PC-3 (cell line): ENCODE measurements around the gene DENND10. TPM values are rescaled to one million over a fixed set of nuclear protein-coding genes. Genes with fewer than 3 reads are reported as not detected.
"Not testable (repeated sequence)": the region's sequence is repeated elsewhere in the genome, so short reads cannot be mapped to it uniquely, and the experiment has no call there.

Experiments
- ATAC-seq: fragments of 200-7000 bp; cut with Tn5 transposase; 2 replicates; pipeline ENCODE4 v1.9.1; 2020; ENCODE audit warnings: mild to moderate bottlenecking, moderate library complexity
- BruUV-seq: library from RNA; stranded (reverse); fragments of 400-500 nt; replicated peaks from 2 replicates; lab custom pipeline; 2021; lab: Mats Ljungman, UMichigan
- CTCF ChIA-PET: fragments of 300-600 bp; sonication (Branson Sonifier 250); formaldehyde crosslinking; loops from one replicate; lab custom pipeline; 2022; ENCODE audit warnings: antibody characterized with exemption; lab: Charles Lee
- POLR2A ChIA-PET: fragments of 300-600 bp; sonication (Branson Sonifier 250); formaldehyde crosslinking; loops from one replicate; lab custom pipeline; 2022; ENCODE audit warnings: antibody characterized with exemption; ENCODE audit not compliant: unreplicated experiment; lab: Charles Lee
- DNase-seq: peaks from one replicate; pipeline ENCODE4 v3.0.0-alpha.2; 2015
- H2AFZ ChIP-seq: fragments of 300-600 bp; sonication (generic); 2 replicates; pipeline ENCODE4 v1.6.0; 2016; ENCODE audit warnings: antibody characterized with exemption, low read length
- H3F3A ChIP-seq: fragments of 300-600 bp; sonication (generic); one replicate; pipeline ENCODE4 v1.6.0; 2017; ENCODE audit warnings: antibody characterized with exemption, low read length, control low read depth, mild to moderate bottlenecking; ENCODE audit not compliant: unreplicated experiment
- H3K27ac ChIP-seq: fragments of 300-600 bp; sonication (generic); 2 replicates; pipeline ENCODE4 v1.5.1; 2016; ENCODE audit warnings: mild to moderate bottlenecking, low read length
- H3K27me3 ChIP-seq: fragments of 300-600 bp; sonication (generic); 2 replicates; pipeline ENCODE4 v1.6.1; 2016; ENCODE audit warnings: low read length, mixed read lengths
- H3K36me3 ChIP-seq: fragments of 300-600 bp; sonication (generic); 2 replicates; pipeline ENCODE4 v1.6.1; 2016; ENCODE audit warnings: low read depth, mixed run types, low read length, mixed read lengths
- H3K4me1 ChIP-seq: fragments of 300-600 bp; sonication (generic); 2 replicates; pipeline ENCODE4 v1.5.1; 2016; ENCODE audit warnings: low read length; ENCODE audit not compliant: insufficient read depth
- H3K4me2 ChIP-seq: fragments of 300-600 bp; sonication (generic); 2 replicates; pipeline ENCODE4 v1.6.0; 2016; ENCODE audit warnings: low read length
- H3K4me3 ChIP-seq: fragments of 300-600 bp; sonication (generic); 2 replicates; pipeline ENCODE4 v1.5.1; 2016; ENCODE audit warnings: mild to moderate bottlenecking, low read length, mixed read lengths
- H3K79me2 ChIP-seq: fragments of 300-600 bp; sonication (generic); 2 replicates; pipeline ENCODE4 v1.6.1; 2017; ENCODE audit warnings: low read length, mixed read lengths
- H3K9ac ChIP-seq: fragments of 300-600 bp; sonication (generic); 2 replicates; pipeline ENCODE4 v1.6.0; 2016; ENCODE audit warnings: mild to moderate bottlenecking, low read length
- H3K9me2 ChIP-seq: fragments of 300-600 bp; sonication (generic); replicated peaks from 2 replicates; pipeline ENCODE4 v1.6.1; 2016; ENCODE audit warnings: mixed run types, low read length, mixed read lengths
- H3K9me3 ChIP-seq: fragments of 300-600 bp; sonication (generic); 2 replicates; pipeline ENCODE4 v1.6.1; 2016; ENCODE audit warnings: low read length, mixed read lengths
- H4K20me1 ChIP-seq: fragments of 300-600 bp; sonication (generic); 2 replicates; pipeline ENCODE4 v1.6.1; 2016; ENCODE audit warnings: low read length, mixed read lengths
- EZH2 ChIP-seq: fragments of 300-600 bp; sonication (generic); IDR thresholded peaks from one replicate; pipeline ENCODE4 v1.6.1; 2017; ENCODE audit warnings: antibody characterized with exemption, mild to moderate bottlenecking, low read length; ENCODE audit not compliant: unreplicated experiment
- EZH2phosphoT487 ChIP-seq: fragments of 300-600 bp; sonication (generic); IDR thresholded peaks from 2 replicates; pipeline ENCODE4 v1.6.1; 2018; ENCODE audit warnings: mild to moderate bottlenecking, antibody characterized with exemption, low read length, borderline replicate concordance
- intact Hi-C: fragments of 100-400 bp; cut with micrococcal nuclease; formaldehyde crosslinking; loops from 2 replicates; pipeline ENCODE4 v1.9.0; 2023
- total RNA-seq: library from RNA; depleted of rRNA; stranded (reverse); fragments of >200 nt; gene quantifications from 2 replicates; pipeline ENCODE4 v1.2.3, GENCODE V29; 2014
- TF ChIP-seq, protein P1 (sequence below): fragments of 300-600 bp; sonication (generic); conservative IDR thresholded peaks from 2 replicates; pipeline ENCODE4 v1.5.1; 2017; ENCODE audit warnings: antibody characterized with exemption, low read depth, mild to moderate bottlenecking, low read length

The DENND10 gene
- total RNA-seq, 1 experiment from 2014 or later, result 28.9 TPM

DNA sequence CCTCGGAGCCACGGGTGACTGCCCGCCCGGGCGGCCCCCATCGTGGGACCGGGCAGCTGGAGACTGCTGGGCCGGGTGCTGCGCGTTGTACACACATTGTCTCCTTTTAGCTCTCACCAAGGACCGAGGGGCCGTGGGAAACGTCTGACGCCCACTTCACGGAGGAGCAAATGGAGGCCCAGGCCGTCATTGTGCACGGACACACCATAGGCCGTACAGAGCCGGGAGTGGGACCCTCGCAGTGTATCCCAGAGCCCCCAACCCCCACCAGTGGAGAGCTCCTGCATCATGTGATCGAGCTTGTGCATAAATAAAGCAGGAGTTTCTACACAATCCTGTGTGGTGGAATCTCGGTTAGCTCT, 722 bp downstream of the DENND10 start:
- Histone ChIP-seq H3K4me3 (peak overlapping the region; percentile 91), H3F3A (no peaks in the 10 kb centered on the region), H4K20me1 (no peaks in the 10 kb centered on the region), H2AFZ (peak overlapping the region; percentile 55; the same call in 1 of the 2 replicates), H3K9me2 (no peaks in the 10 kb centered on the region), H3K36me3 (no peaks in the 10 kb centered on the region), H3K79me2 (peaks cover 19% of the 10 kb centered on the region), H3K9me3 (no peaks in the 10 kb centered on the region), H3K4me1 (peaks cover 16% of the 10 kb centered on the region), H3K27ac (no peak overlapping the region), H3K9ac (peak overlapping the region; percentile 72), H3K27me3 (no peaks in the 10 kb centered on the region), H3K4me2 (peak overlapping the region; percentile 99)
- TF ChIP-seq EZH2phosphoT487 (no peak), EZH2 (no peak)
- TF ChIP-seq, protein P1, sequence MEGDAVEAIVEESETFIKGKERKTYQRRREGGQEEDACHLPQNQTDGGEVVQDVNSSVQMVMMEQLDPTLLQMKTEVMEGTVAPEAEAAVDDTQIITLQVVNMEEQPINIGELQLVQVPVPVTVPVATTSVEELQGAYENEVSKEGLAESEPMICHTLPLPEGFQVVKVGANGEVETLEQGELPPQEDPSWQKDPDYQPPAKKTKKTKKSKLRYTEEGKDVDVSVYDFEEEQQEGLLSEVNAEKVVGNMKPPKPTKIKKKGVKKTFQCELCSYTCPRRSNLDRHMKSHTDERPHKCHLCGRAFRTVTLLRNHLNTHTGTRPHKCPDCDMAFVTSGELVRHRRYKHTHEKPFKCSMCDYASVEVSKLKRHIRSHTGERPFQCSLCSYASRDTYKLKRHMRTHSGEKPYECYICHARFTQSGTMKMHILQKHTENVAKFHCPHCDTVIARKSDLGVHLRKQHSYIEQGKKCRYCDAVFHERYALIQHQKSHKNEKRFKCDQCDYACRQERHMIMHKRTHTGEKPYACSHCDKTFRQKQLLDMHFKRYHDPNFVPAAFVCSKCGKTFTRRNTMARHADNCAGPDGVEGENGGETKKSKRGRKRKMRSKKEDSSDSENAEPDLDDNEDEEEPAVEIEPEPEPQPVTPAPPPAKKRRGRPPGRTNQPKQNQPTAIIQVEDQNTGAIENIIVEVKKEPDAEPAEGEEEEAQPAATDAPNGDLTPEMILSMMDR, result no peak
- ChIA-PET CTCF (no interaction called here), POLR2A (interaction anchor here (0.7 kb wide), 1 partner anchor 104 kb away, joined by 6 read pairs; no protein-coding TSS in a partner anchor)
- peak; percentile 23 for ATAC-seq
- DNase-seq, result no peak
- no TSS peak for BruUV-seq
- intact Hi-C loops, result loop anchor here (2.0 kb wide), 1 partner anchor 24 kb away; the partner anchor contains the start of gene EIF3A

DNA sequence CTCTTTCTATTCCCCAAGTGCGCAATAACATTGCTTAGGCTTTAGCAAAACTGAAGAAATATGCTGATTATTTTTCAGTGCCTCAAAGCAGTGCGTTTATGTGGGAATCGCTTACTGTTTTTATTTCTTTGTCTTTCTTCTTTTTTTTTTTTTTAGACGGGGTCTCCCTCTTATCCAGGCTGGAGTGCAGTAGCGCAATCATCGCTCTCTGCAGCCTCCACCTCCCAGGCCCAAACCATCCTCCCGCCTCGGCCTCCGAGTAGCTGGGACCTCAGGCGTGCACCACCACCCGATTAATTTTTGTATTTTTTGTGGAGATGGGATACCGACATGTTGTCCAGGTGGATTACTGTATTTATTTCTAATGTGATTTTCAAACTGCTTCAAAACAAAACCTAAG, 1.2 kb downstream of the DENND10 start:
- Histone ChIP-seq H3K9me3 (no peaks in the 10 kb centered on the region), H3F3A (no peaks in the 10 kb centered on the region), H2AFZ (no peak overlapping the region), H3K4me2 (peak overlapping the region; percentile 99), H3K27ac (no peak overlapping the region), H4K20me1 (no peaks in the 10 kb centered on the region), H3K9me2 (no peaks in the 10 kb centered on the region), H3K79me2 (peaks cover 19% of the 10 kb centered on the region), H3K4me3 (peak overlapping the region; percentile 91), H3K4me1 (peaks cover 16% of the 10 kb centered on the region), H3K27me3 (no peaks in the 10 kb centered on the region), H3K9ac (peak overlapping the region; percentile 72), H3K36me3 (no peaks in the 10 kb centered on the region)
- no peak for DNase-seq
- TSS peak; percentile 55 for BruUV-seq
- intact Hi-C loops, result loop anchor here (2.0 kb wide), 1 partner anchor 24 kb away; the partner anchor contains the start of gene EIF3A
- ChIA-PET CTCF (no interaction called here), POLR2A (no interaction called here)
- no peak for TF ChIP-seq EZH2phosphoT487
- TF ChIP-seq, protein P1, result no peak
- no peak for TF ChIP-seq EZH2
- ATAC-seq, result no peak

DNA sequence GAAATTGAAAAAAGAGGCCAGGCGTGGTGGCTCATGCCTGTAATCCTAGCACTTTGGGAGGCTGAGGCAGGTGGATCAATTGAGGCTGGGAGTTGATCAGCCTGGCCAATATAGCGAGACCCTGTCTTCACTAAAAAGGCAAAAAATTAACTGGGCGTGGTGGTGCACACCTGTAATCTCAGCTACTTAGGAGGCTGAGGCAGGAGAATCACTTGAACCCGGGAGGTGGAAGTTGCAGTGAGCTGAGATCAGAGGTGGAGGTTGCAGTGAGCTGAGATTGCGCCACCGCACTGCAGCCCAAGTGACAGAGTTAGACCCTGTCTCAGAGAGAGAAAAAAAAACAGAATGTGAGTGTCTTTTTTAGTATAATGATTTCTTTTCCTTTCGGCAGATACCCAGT, 2.0 kb downstream of the DENND10 start:
- 0 out of 2 replicates have a peak overlapping the region, but pooled peaks have one; percentile 99 for H3K4me2 ChIP-seq
- H3K27me3 ChIP-seq, CTCF ChIA-PET, POLR2A ChIA-PET, H3K9me2 ChIP-seq, BruUV-seq, H3K27ac ChIP-seq, H3K9ac ChIP-seq, H3K4me3 ChIP-seq, H3K9me3 ChIP-seq, DNase-seq, H2AFZ ChIP-seq, H4K20me1 ChIP-seq, H3F3A ChIP-seq, H3K4me1 ChIP-seq, H3K36me3 ChIP-seq, ATAC-seq: not testable (repeated sequence)
- intact Hi-C loops, result loop anchor here (2.0 kb wide), 1 partner anchor 25 kb away; the partner anchor contains the start of gene EIF3A
- H3K79me2 ChIP-seq, result peaks cover 19% of the 10 kb centered on the region

DNA sequence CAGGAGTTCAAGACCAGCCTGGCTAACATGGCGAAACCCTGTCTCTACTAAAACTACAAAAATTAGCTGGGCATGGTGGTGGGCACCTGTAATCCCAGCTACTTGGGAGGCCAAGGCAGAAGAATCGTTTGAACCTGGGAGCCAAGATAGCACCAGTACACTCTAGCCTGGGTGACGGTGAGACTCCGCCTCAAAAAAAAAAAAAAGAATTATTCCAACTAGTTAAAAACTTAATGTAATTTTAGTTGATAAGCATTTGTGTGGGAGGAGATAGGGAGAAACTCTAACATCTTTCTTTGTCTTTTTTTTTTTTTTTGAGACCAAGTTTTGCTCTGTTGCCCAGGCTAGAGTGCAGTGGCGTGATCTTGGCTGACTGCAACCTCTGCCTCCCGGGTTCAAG, 3.2 kb downstream of the DENND10 start:
- H3K9ac ChIP-seq, H3K27me3 ChIP-seq, ATAC-seq, H3K27ac ChIP-seq, H4K20me1 ChIP-seq, H2AFZ ChIP-seq, POLR2A ChIA-PET, H3K9me3 ChIP-seq, H3K4me1 ChIP-seq, H3K4me3 ChIP-seq, H3F3A ChIP-seq, DNase-seq, intact Hi-C loops, H3K9me2 ChIP-seq, H3K4me2 ChIP-seq, H3K36me3 ChIP-seq, CTCF ChIA-PET, BruUV-seq: not testable (repeated sequence)
- peaks cover 19% of the 10 kb centered on the region for H3K79me2 ChIP-seq

DNA sequence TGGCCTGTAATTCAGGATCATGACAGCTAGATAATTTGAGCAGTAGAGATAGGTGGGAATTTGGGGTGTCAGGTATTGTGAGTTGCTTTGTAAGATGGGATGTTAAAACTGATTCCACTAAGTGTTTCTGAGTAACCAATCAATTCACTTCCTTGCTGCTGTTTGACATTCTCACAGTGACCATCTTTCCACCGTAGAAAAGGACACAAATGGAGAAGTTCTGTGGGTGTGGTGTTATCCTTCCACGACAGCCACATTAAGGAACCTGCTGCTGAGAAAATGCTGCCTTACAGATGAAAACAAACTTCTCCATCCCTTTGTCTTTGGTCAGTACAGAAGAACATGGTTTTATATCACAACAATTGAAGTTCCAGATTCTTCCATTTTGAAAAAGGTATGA, 3.9 kb downstream of the DENND10 start:
- POLR2A ChIA-PET, H3K9me3 ChIP-seq, H3K36me3 ChIP-seq, H3K9ac ChIP-seq, intact Hi-C loops, DNase-seq, CTCF ChIA-PET, H3K27me3 ChIP-seq, H3K9me2 ChIP-seq, H4K20me1 ChIP-seq, H3K4me2 ChIP-seq, H3K27ac ChIP-seq, H3K4me3 ChIP-seq, BruUV-seq, H3K4me1 ChIP-seq, ATAC-seq, H3F3A ChIP-seq, H2AFZ ChIP-seq: not testable (repeated sequence)
- H3K79me2 ChIP-seq, result peaks cover 19% of the 10 kb centered on the region
